Motor neuron (in vitro differentiated cells): Measurements from ENCODE around the gene ADARB1. TPM values are rescaled to one million over a fixed set of nuclear protein-coding genes. Genes with fewer than 3 reads are reported as not detected.
"Not testable (repeated sequence)": the region's sequence is repeated elsewhere in the genome, so short reads cannot be mapped to it uniquely, and the experiment has no call there.

Experiments
- ATAC-seq, 8 experiments: fragments of 200-7000 bp; cut with Tn5 transposase; replicated peaks in 6 of 8; 2 replicates each; pipeline ENCODE4 v1.8.0; 2021; ENCODE audit warnings: mild to moderate bottlenecking in 8 of 8, moderate library complexity in 8 of 8
- H3K27ac ChIP-seq, 2 donors: fragments of 250-450 bp; sonication (Bioruptor Pico); 2 replicates each; pipeline ENCODE4 v1.9.0; 2021; ENCODE audit warnings: antibody characterized with exemption in 2 of 2, mild to moderate bottlenecking in 2 of 2, moderate library complexity in 1 of 2
- H3K4me1 ChIP-seq, 2 donors: fragments of 250-450 bp; sonication (Bioruptor Pico); replicated peaks in 1 of 2; 2 replicates each; pipeline ENCODE4 v1.6.1; 2021; ENCODE audit warnings: antibody characterized with exemption in 2 of 2, mild to moderate bottlenecking in 2 of 2, moderate library complexity in 1 of 2
- H3K4me3 ChIP-seq, 5 donors: fragments of 250-450 bp; sonication (Bioruptor Pico); 2 replicates each; pipeline ENCODE4 v1.9.0; 2021; ENCODE audit warnings: antibody characterized with exemption in 5 of 5, mild to moderate bottlenecking in 5 of 5, moderate library complexity in 4 of 5
- WGBS, 10 experiments: fragments of 450-650 bp; shearing (Covaris generic); methylation state at CpG; one replicate each; pipeline ENCODE4 v1.0.0; 2022; 5-methylcytosine and 5-hydroxymethylcytosine counted together
- in situ Hi-C, 9 experiments: fragments of 400-800 bp; cut with MboI; loops; one replicate each; pipeline ENCODE4 v1.15.0; 2021; ENCODE audit warnings: low sequenced_read_pairs in 9 of 9, low pct_unique_long_range_greater_than_20kb in 2 of 9; ENCODE audit not compliant: unreplicated experiment in 9 of 9
- total RNA-seq, 8 experiments: library from RNA; unstranded; fragments of 300-600 nt; gene quantifications; 2 replicates each; pipeline versions ENCODE4 v1.2.3 to v1.2.4, GENCODE V29; 2022

Gene ADARB1
- total RNA-seq, 8 experiments from 2014 or later = 3.7 to 18.4 (median 8.2) TPM

GRCh38 chr21:45142469-45143308 is 68.3 kb downstream of the ADARB1 start:
- H3K27ac ChIP-seq = no peak overlapping the region
- peaks cover 3 to 11% of the 10 kb centered on the region in 2 donors for H3K4me1 ChIP-seq
- in situ Hi-C loops = loop anchor here in 5 of 9 experiments (25.0 kb wide), 3 partner anchors 180 to 295 kb away; partner anchors contain the start of gene SLX9 (in 2 of the 5)
- no peak overlapping the region for H3K4me3 ChIP-seq
- ATAC-seq = peak in 5 of 8 experiments; percentile 10 to 80 (median 41)
- WGBS, 10 experiments = 8 to 92% (median 85%) methylated on average over 1 to 11 of the region's 12 CpGs; no CpG with 5 or more reads in 2 of the 10 experiments

- H3K4me3 ChIP-seq = no peak overlapping the region
- no peak overlapping the region for H3K27ac ChIP-seq
- 0 to 100% (median 97%) methylated on average over 1 to 3 of the region's 3 CpGs for WGBS, 10 experiments
- no peak for ATAC-seq
- no peaks in the 10 kb centered on the region for H3K4me1 ChIP-seq
- in situ Hi-C loops = loop anchor here in 5 of 9 experiments (25.0 kb wide), 3 partner anchors 182 to 293 kb away; partner anchors contain the start of gene SLX9 (in 2 of the 5)
These were observed 69.5 kb downstream of the ADARB1 start for GRCh38 chr21:45143855-45144254.

- H3K27ac ChIP-seq = no peak overlapping the region
- no peaks in the 10 kb centered on the region for H3K4me1 ChIP-seq
- WGBS, 10 experiments = 78 to 100% (median 80%) methylated on average over 1 to 6 of the region's 9 CpGs; no CpG with 5 or more reads in 7 of the 10 experiments
- in situ Hi-C loops = loop anchor here in 5 of 9 experiments (25.0 kb wide), 3 partner anchors 183 to 292 kb away; partner anchors contain the start of gene SLX9 (in 2 of the 5)
- no peak overlapping the region for H3K4me3 ChIP-seq
- no peak for ATAC-seq
These were observed 70.8 kb downstream of the ADARB1 start for GRCh38 chr21:45145146-45145545.

GRCh38 chr21:45145846-45146245 is 71.5 kb downstream of the ADARB1 start:
- not testable (repeated sequence) for H3K27ac ChIP-seq, ATAC-seq, H3K4me3 ChIP-seq, H3K4me1 ChIP-seq
- WGBS, 10 experiments = 94 to 100% (median 98%) methylated on average over 2 to 8 of the region's 17 CpGs; no CpG with 5 or more reads in 4 of the 10 experiments
- in situ Hi-C loops = loop anchor here in 5 of 9 experiments (25.0 kb wide), 3 partner anchors 184 to 291 kb away; partner anchors contain the start of gene SLX9 (in 2 of the 5)

- Histone ChIP-seq H3K27ac (no peak overlapping the region), H3K4me1 (peaks cover 3 to 6% of the 10 kb centered on the region in 2 donors), H3K4me3 (no peak overlapping the region)
- 28 to 90% (median 70%) methylated on average over 1 to 8 of the region's 8 CpGs; no CpG with 5 or more reads in 3 of the 10 experiments for WGBS, 10 experiments
- no peak for ATAC-seq
- in situ Hi-C loops = loop anchor here in 5 of 9 experiments (25.0 kb wide), 3 partner anchors 184 to 291 kb away; partner anchors contain the start of gene SLX9 (in 2 of the 5)
These were observed 71.9 kb downstream of the ADARB1 start for GRCh38 chr21:45146306-45146705.

GRCh38 chr21:45146801-45147200 is 72.4 kb downstream of the ADARB1 start:
- no peak for ATAC-seq
- peaks cover 7 to 10% of the 10 kb centered on the region in 2 donors for H3K4me1 ChIP-seq
- in situ Hi-C loops = loop anchor here in 5 of 9 experiments (25.0 kb wide), 3 partner anchors 184 to 290 kb away; partner anchors contain the start of gene SLX9 (in 2 of the 5)
- no peak overlapping the region for H3K27ac ChIP-seq
- WGBS, 10 experiments = 57 to 100% (median 70%) methylated on average over 1 to 2 of the region's 2 CpGs; no CpG with 5 or more reads in 3 of the 10 experiments
- H3K4me3 ChIP-seq = no peak overlapping the region

GRCh38 chr21:45147473-45148315 is 73.3 kb downstream of the ADARB1 start:
- peaks cover 14 to 19% of the 10 kb centered on the region in 2 donors for H3K4me1 ChIP-seq
- in situ Hi-C loops = loop anchor here in 5 of 9 experiments (25.0 kb wide), 3 partner anchors 185 to 290 kb away; partner anchors contain the start of gene SLX9 (in 2 of the 5)
- no peak overlapping the region for H3K27ac ChIP-seq
- no peak for ATAC-seq
- 50 to 100% (median 81%) methylated on average over 1 to 14 of the region's 30 CpGs; no CpG with 5 or more reads in 3 of the 10 experiments for WGBS, 10 experiments
- H3K4me3 ChIP-seq = no peak overlapping the region

- Histone ChIP-seq H3K4me1 (peaks cover 16 to 24% of the 10 kb centered on the region in 2 donors), H3K27ac (no peak overlapping the region), H3K4me3 (no peak overlapping the region)
- in situ Hi-C loops = loop anchor here in 5 of 9 experiments (25.0 kb wide), 3 partner anchors 186 to 289 kb away; partner anchors contain the start of gene SLX9 (in 2 of the 5)
- WGBS, 10 experiments = 79 to 100% (median 89%) methylated on average over 3 to 7 of the region's 14 CpGs; no CpG with 5 or more reads in 4 of the 10 experiments
- ATAC-seq = no peak
These were observed 74.1 kb downstream of the ADARB1 start for GRCh38 chr21:45148316-45148990.

GRCh38 chr21:45149021-45149420 is 74.6 kb downstream of the ADARB1 start:
- Histone ChIP-seq H3K4me3 (no peak overlapping the region), H3K4me1 (peaks cover 18 to 29% of the 10 kb centered on the region in 2 donors), H3K27ac (no peak overlapping the region)
- ATAC-seq = no peak
- 39 to 100% (median 75%) methylated on average over 1 to 4 of the region's 5 CpGs; no CpG with 5 or more reads in 5 of the 10 experiments for WGBS, 10 experiments
- in situ Hi-C loops = loop anchor here in 5 of 9 experiments (25.0 kb wide), 3 partner anchors 187 to 288 kb away; partner anchors contain the start of gene SLX9 (in 2 of the 5)

GRCh38 chr21:45150638-45151131 is 76.3 kb downstream of the ADARB1 start:
- no peak overlapping the region for H3K27ac ChIP-seq
- no peak for ATAC-seq
- no peak overlapping the region for H3K4me3 ChIP-seq
- peaks cover 31 to 42% of the 10 kb centered on the region in 2 donors for H3K4me1 ChIP-seq
- WGBS, 10 experiments = 60 to 100% (median 84%) methylated on average over 1 to 5 of the region's 6 CpGs; no CpG with 5 or more reads in 2 of the 10 experiments
- in situ Hi-C loops = no loop called here

- Histone ChIP-seq H3K4me3 (no peak overlapping the region), H3K27ac (peak overlapping the region in 1 of 2 donors; percentile 8), H3K4me1 (peaks cover 31 to 42% of the 10 kb centered on the region in 2 donors)
- peak in 5 of 8 experiments; percentile 11 to 27 (median 23) for ATAC-seq
- in situ Hi-C loops = no loop called here
- 48 to 87% (median 56%) methylated on average over 2 to 7 of the region's 10 CpGs; no CpG with 5 or more reads in 2 of the 10 experiments for WGBS, 10 experiments
These were observed 77.2 kb downstream of the ADARB1 start for GRCh38 chr21:45151445-45152160.
